NT2/D1 (cell line): Measurements from ENCODE around the gene SOX12.
"Not testable (repeated sequence)": the region's sequence is repeated elsewhere in the genome, so short reads cannot be mapped to it uniquely, and the experiment has no call there.

Experiments
- DNase-seq: peaks from one replicate; pipeline ENCODE4 v3.0.0-alpha.2; 2011; ENCODE audit warnings: low read depth, low spot score
- H3K27me3 ChIP-seq: 2 replicates; pipeline ENCODE4 v1.6.0; 2011; ENCODE audit warnings: mild to moderate bottlenecking; ENCODE audit not compliant: insufficient read length, insufficient read depth
- H3K36me3 ChIP-seq: 2 replicates; pipeline ENCODE4 v1.6.1; 2011; ENCODE audit warnings: mild to moderate bottlenecking, low read length, mixed read lengths; ENCODE audit not compliant: insufficient read depth, insufficient read length
- H3K4me1 ChIP-seq: 2 replicates; pipeline ENCODE4 v1.5.1; 2011; ENCODE audit not compliant: insufficient read depth, insufficient read length
- H3K4me3 ChIP-seq: 2 replicates; pipeline ENCODE4 v1.5.1; 2011; ENCODE audit warnings: low read depth; ENCODE audit not compliant: insufficient read length
- H3K9ac ChIP-seq: 2 replicates; pipeline ENCODE4 v1.6.0; 2011; ENCODE audit warnings: low read depth; ENCODE audit not compliant: insufficient read length
- H3K9me3 ChIP-seq: 2 replicates; pipeline ENCODE4 v1.5.1; 2011; ENCODE audit warnings: mild to moderate bottlenecking, low read length; ENCODE audit not compliant: insufficient read depth
- SUZ12 ChIP-seq: IDR thresholded peaks from 2 replicates; pipeline ENCODE4 v1.6.1; 2011; ENCODE audit not compliant: insufficient read length, insufficient read depth; ENCODE audit errors: extremely low read depth
- YY1 ChIP-seq: IDR thresholded peaks from 2 replicates; pipeline ENCODE4 v1.6.1; 2011; ENCODE audit not compliant: insufficient read length, insufficient read depth
- ZNF274 ChIP-seq: IDR thresholded peaks from 2 replicates; pipeline ENCODE4 v1.6.1; 2011; ENCODE audit warnings: mild to moderate bottlenecking, low read depth, low read length

SOX12 gene

DNA sequence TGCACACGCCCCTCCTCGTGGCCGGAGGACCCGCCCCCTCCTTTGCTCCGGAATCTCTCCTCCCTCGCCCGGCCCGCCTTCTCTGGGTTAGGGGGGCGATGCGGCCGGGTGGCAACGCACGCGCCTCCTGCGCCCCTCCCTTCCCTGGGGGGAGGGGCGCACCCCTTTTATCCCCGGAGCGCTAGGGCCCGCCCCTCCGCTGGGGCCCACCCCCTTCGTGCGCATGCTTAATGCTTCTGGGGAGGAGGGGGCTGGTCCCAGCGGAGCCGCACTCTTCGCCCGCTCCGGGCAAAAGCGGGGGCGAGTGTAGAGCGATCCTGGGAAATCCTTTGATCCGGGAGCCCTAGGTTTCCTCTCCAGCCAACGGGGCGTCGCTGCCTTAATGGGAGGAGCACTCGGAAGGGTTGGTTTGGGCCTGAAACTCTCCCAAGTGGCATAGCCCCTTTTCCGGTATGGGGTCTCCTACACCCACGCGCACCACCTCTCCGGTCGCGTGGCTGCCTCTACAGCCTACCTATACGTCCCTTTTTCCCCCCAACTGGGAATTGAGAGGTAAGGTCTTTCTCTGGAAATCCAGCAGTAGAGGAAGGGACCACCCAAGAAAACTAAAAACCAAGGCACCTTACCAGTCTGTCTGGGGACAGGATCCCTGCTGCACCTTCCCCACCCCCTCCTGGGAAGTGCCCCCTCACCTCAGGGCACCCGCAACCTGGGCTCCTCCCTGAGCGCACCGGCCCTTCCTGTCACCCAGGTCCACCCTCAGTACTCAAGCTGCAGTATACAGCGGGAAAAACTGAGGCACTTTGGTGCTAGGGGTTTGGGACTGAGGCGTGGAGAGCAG is 2.1 kb downstream of the SOX12 start:
- Histone ChIP-seq H3K27me3 (no peaks in the 10 kb centered on the region), H3K4me1 (peaks cover 24% of the 10 kb centered on the region), H3K36me3 (peaks cover 27% of the 10 kb centered on the region), H3K9ac (peak overlapping the region; percentile 92), H3K9me3 (no peaks in the 10 kb centered on the region), H3K4me3 (peak overlapping the region; percentile 76)
- TF ChIP-seq SUZ12 (no peak), ZNF274 (no peak), YY1 (no peak)
- peak; percentile 94 for DNase-seq

DNA sequence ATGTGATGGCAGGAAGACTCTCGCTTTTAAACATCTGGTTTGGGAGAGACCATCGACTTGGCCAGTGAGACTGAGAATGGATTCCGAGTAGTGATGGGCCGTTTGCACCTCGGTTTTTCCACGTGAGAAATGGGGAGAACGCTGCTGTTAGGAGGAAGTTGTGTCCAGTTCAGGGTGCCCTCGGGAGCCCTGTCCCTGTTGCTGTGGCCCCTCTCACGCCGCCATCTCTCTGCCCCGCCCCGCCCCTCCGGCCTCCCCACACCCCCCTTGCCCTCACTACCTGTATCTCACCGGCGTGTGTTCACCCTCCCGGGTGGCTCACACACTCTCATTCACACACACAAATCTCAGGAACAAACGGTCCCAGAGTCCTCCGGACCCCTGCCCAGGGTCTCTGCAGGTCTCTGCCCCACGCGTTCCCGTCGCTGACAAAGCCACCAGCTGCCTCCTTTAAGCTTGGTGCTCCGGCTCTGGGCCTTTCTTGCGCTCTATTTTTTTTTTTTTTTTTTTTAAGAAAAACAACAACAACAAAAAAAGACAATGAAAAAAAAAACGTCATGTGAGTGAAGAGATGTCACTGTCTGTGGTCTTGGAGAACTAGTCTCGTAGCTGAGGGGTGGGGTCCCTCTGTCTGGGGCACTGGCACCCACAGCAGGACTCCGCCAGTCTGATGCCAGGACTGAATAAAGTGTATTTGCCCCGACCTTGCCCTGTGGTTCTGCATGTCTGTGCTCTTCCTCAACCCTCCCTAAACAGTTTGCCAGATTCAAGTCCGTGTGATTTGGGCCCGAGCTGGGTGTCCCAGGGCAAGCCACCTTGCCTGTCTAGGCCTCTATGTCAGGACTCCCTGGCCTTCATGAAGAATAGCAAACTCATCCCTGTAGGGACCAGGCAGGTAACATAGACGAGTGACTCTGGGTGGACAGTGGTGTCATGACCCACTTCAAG is 2.9 kb downstream of the SOX12 start:
- peak overlapping the region; percentile 92 for H3K9ac ChIP-seq
- peak overlapping the region; percentile 76 for H3K4me3 ChIP-seq
- no peaks in the 10 kb centered on the region for H3K9me3 ChIP-seq
- no peaks in the 10 kb centered on the region for H3K27me3 ChIP-seq
- DNase-seq, result no peak
- TF ChIP-seq ZNF274 (no peak), YY1 (no peak), SUZ12 (no peak)
- peaks cover 22% of the 10 kb centered on the region for H3K4me1 ChIP-seq
- peaks cover 27% of the 10 kb centered on the region for H3K36me3 ChIP-seq

GRCh38 chr20:328975-329695 is 3.8 kb downstream of the SOX12 start:
- no peaks in the 10 kb centered on the region for H3K27me3 ChIP-seq
- TF ChIP-seq ZNF274 (no peak), SUZ12 (no peak)
- H3K9ac ChIP-seq, result peak overlapping the region; percentile 56
- H3K4me3 ChIP-seq, result no peak overlapping the region
- H3K4me1 ChIP-seq, result peaks cover 22% of the 10 kb centered on the region
- H3K9me3 ChIP-seq, result no peaks in the 10 kb centered on the region
- no peak for DNase-seq
- peaks cover 27% of the 10 kb centered on the region for H3K36me3 ChIP-seq

DNA sequence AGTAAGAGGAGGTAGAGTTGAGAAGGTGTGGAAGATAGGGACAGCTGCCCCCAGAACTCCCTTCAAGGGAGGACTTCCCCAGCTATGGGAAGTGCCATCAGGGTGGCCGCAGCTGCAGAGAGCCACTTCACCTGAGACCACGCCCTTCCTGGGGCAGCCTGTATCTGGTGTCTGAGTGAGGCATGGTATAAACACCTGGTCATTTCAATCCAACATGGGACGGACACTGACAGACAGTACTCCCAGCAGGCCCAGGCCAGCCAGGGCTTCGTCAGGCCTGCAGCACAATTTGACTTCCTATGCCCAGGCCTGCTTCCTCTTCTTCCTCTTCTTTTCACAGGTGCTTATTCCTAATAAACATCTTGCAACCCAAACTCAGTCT is 4.5 kb downstream of the SOX12 start:
- Histone ChIP-seq H3K27me3 (no peaks in the 10 kb centered on the region), H3K4me3 (no peak overlapping the region), H3K9ac (peak overlapping the region; percentile 28), H3K36me3 (peaks cover 27% of the 10 kb centered on the region), H3K4me1 (peaks cover 22% of the 10 kb centered on the region), H3K9me3 (no peaks in the 10 kb centered on the region)
- TF ChIP-seq SUZ12 (no peak), ZNF274 (no peak), YY1 (no peak)
- DNase-seq, result no peak

DNA sequence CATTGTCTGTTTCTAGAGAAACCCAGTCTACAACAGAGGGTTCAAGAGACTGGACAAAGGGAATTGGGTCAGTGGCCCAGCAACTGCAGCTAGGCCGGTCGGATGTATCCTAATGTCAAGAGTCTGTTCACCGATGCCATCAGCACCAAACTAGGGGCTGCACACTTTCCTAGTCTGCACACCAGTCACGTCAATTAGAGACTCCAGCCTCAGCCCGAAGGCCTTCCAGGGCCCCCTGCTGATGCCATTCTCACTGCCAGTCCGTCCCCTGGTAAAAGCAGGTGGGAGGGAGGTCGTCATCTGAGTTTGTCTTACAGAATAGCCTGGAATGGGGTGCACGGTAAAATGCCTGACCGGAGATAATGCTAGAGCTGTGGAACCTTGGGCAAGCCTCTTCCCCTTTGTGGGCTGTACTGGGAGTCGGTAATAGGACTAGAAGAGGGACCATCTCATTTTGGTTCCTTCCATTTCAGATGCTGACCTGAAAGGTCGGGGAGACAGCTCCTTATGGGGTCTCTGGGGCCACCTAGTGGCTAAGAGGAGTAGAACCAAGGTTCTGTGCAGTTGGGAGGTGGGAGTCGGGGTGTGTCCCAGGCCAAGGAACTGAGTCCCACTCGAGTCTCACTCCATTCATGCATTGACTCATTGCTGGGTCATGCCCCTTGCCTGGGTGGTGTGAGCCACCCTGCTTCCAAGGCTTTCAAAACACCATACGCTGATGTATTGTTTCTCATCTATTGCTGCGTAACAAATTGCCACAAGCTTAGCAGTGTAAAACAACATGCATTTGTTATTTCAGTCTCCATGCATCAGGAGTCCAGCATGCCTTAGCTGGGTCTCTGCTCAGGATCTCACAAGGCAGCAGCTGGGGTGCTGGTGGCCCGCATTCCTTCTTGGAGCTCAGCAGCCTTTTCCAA is 5.1 kb downstream of the SOX12 start:
- Histone ChIP-seq H3K36me3 (peaks cover 27% of the 10 kb centered on the region), H3K9ac (peak overlapping the region; percentile 28), H3K27me3 (no peaks in the 10 kb centered on the region), H3K4me3 (no peak overlapping the region), H3K9me3 (no peaks in the 10 kb centered on the region), H3K4me1 (peaks cover 22% of the 10 kb centered on the region)
- DNase-seq, result no peak
- TF ChIP-seq YY1 (no peak), SUZ12 (no peak)

- Histone ChIP-seq H3K9ac (no peak overlapping the region), H3K27me3 (no peaks in the 10 kb centered on the region), H3K36me3 (peaks cover 6% of the 10 kb centered on the region), H3K9me3 (no peaks in the 10 kb centered on the region), H3K4me1 (peaks cover 14% of the 10 kb centered on the region), H3K4me3 (no peak overlapping the region)
- no peak for DNase-seq
- no peak for TF ChIP-seq ZNF274
- no peak for TF ChIP-seq YY1
- no peak for TF ChIP-seq SUZ12
Measured at GRCh38 chr20:334578-334977, 9.2 kb downstream of the SOX12 start.

- not testable (repeated sequence) for H3K27me3 ChIP-seq, H3K4me1 ChIP-seq, H3K9me3 ChIP-seq, H3K4me3 ChIP-seq, H3K36me3 ChIP-seq, DNase-seq, H3K9ac ChIP-seq
Measured at GRCh38 chr20:336040-336439, 10.7 kb downstream of the SOX12 start.
